K562 (cell line): ENCODE measurements around the gene LMBR1L. TPM values are rescaled to one million over a fixed set of nuclear protein-coding genes. Genes with fewer than 3 reads are reported as not detected.

ENCODE experiments used
- ATAC-seq: fragments of 200-7000 bp; cut with Tn5 transposase; 3 replicates; pipeline ENCODE4 v1.9.1; 2020; ENCODE audit warnings: moderate library complexity
- BruUV-seq: library from RNA; stranded (reverse); fragments of 400-500 nt; replicated peaks from 2 replicates; lab custom pipeline; 2021; lab: Mats Ljungman, UMichigan
- CTCF ChIA-PET: fragments of 300-600 bp; formaldehyde crosslinking; extraction: SDS; loops from one replicate; lab custom pipeline; 2021; ENCODE audit warnings: low intra/inter-chr PET ratio; lab: Yijun Ruan, JAX
- POLR2A ChIA-PET: fragments of 300-600, 350-650 bp; sonication (Branson Sonifier 250); formaldehyde crosslinking; extraction: SDS; loops from one replicate; lab custom pipeline; 2021; ENCODE audit warnings: antibody characterized with exemption, inconsistent platforms; lab: Yijun Ruan, JAX
- DNase-seq, 4 experiments: peaks; one replicate each; pipeline versions ENCODE4 v3.0.0 to v3.0.0-alpha.2; 2011 to 2018; ENCODE audit warnings: low spot score in 3 of 4, mixed read lengths in 3 of 4; ENCODE audit errors: extremely low read depth in 1 of 4
- FAIRE-seq: peaks from 2 replicates; lab custom pipeline; 2011; peaks lifted over from hg19 to GRCh38; lab: Jason Lieb, UNC
- H2AFZ ChIP-seq: 2 replicates; pipeline ENCODE4 v1.6.0; 2011; ENCODE audit warnings: low read depth, low read length, control low read depth, inconsistent platforms
- H3K27ac ChIP-seq: fragments of 200-600 bp; 3 replicates; pipeline ENCODE4 v1.8.0; 2011; ENCODE audit warnings: low read depth, mild to moderate bottlenecking, control low read depth, inconsistent platforms, low read length, moderate library complexity, mixed read lengths; ENCODE audit errors: extremely low read depth
- H3K27me3 ChIP-seq, 2 experiments: fragments of 300-600 bp in 1 of 2; 2 replicates in 1 of 2; 3 replicates in 1 of 2; pipeline versions ENCODE4 v1.6.0 to v1.8.0; 2011; ENCODE audit warnings: inconsistent platforms in 2 of 2, low read length in 2 of 2, mild to moderate bottlenecking in 1 of 2, mixed read lengths in 1 of 2, moderate library complexity in 1 of 2; ENCODE audit not compliant: control insufficient read depth in 2 of 2, insufficient read depth in 2 of 2
- H3K36me3 ChIP-seq: fragments of 300-600 bp; 3 replicates; pipeline ENCODE4 v1.8.0; 2011; ENCODE audit warnings: mild to moderate bottlenecking, low read length, inconsistent platforms; ENCODE audit not compliant: control insufficient read depth, insufficient read depth
- H3K4me1 ChIP-seq, 2 experiments: fragments of 200-600 bp in 1 of 2; replicated peaks in 1 of 2; 2 replicates in 1 of 2; 3 replicates in 1 of 2; pipeline versions ENCODE4 v1.5.1 to v1.8.0; 2011; ENCODE audit warnings: inconsistent platforms in 2 of 2, low read length in 2 of 2, mild to moderate bottlenecking in 1 of 2, mixed read lengths in 1 of 2, moderate library complexity in 1 of 2; ENCODE audit not compliant: control insufficient read depth in 2 of 2, insufficient read depth in 2 of 2
- H3K4me2 ChIP-seq: 2 replicates; pipeline ENCODE4 v1.6.1; 2011; ENCODE audit warnings: low read length, control low read depth, inconsistent platforms, mixed read lengths; ENCODE audit not compliant: insufficient read depth
- H3K4me3 ChIP-seq: fragments of 200-600 bp; sonication (generic), shearing (Covaris generic); 2 replicates; pipeline ENCODE4 v1.5.1; 2016; ENCODE audit warnings: control low read depth, inconsistent platforms
- H3K79me2 ChIP-seq: fragments of 200-600 bp; 3 replicates; pipeline ENCODE4 v1.8.0; 2011; ENCODE audit warnings: low read length, inconsistent platforms; ENCODE audit not compliant: control insufficient read depth, insufficient read depth
- H3K9ac ChIP-seq, 2 experiments: 2 replicates each; pipeline versions ENCODE4 v1.6.0 to v1.6.1; 2011; ENCODE audit warnings: low read depth in 2 of 2, low read length in 2 of 2, control low read depth in 1 of 2, inconsistent platforms in 1 of 2, mild to moderate bottlenecking in 1 of 2, mixed read lengths in 1 of 2; ENCODE audit not compliant: insufficient read depth in 1 of 2
- H3K9me1 ChIP-seq: one replicate; pipeline ENCODE4 v1.6.0; 2011; ENCODE audit warnings: inconsistent platforms, mild to moderate bottlenecking, low read length, moderate library complexity; ENCODE audit not compliant: control insufficient read depth, insufficient read depth
- H3K9me3 ChIP-seq: replicated peaks from 2 replicates; pipeline ENCODE4 v1.5.1; 2011; ENCODE audit warnings: low read depth, low read length, inconsistent platforms; ENCODE audit not compliant: control insufficient read depth, insufficient read depth
- H4K20me1 ChIP-seq: replicated peaks from 2 replicates; pipeline ENCODE4 v1.6.1; 2011; ENCODE audit warnings: low read length, inconsistent platforms, mixed read lengths; ENCODE audit not compliant: control insufficient read depth, insufficient read depth
- AFF4 ChIP-seq: sonication (generic); formaldehyde crosslinking; IDR thresholded peaks from 2 replicates; pipeline ENCODE4 v1.8.0; 2023; ENCODE audit warnings: mild to moderate bottlenecking, missing genetic modification reagents
- ARNT ChIP-seq, 2 experiments: fragments of 450-650 bp; IDR thresholded peaks; 2 replicates each; pipeline ENCODE4 v1.6.1; 2016; ENCODE audit warnings: mild to moderate bottlenecking in 1 of 2
- ATF7 ChIP-seq: fragments of 450-650 bp; IDR thresholded peaks from 2 replicates; pipeline ENCODE4 v1.7.1; 2014; ENCODE audit warnings: mild to moderate bottlenecking, moderate library complexity
- GTF2F1 ChIP-seq: IDR thresholded peaks from 2 replicates; pipeline ENCODE4 v1.6.1; 2011; ENCODE audit warnings: low read depth, low read length, improper control_type of control experiment
- HMBOX1 ChIP-seq: sonication (generic); IDR thresholded peaks from 2 replicates; pipeline ENCODE4 v1.6.1; 2016
- IRF1 ChIP-seq: sonication (generic); formaldehyde crosslinking; IDR thresholded peaks from 2 replicates; pipeline ENCODE4 v1.8.0; 2022; ENCODE audit warnings: missing genetic modification reagents, mild to moderate bottlenecking, borderline replicate concordance
- NFIC ChIP-seq: fragments of 450-650 bp; IDR thresholded peaks from 2 replicates; pipeline ENCODE4 v1.6.1; 2017; ENCODE audit warnings: mild to moderate bottlenecking, inconsistent platforms
- POLR2A ChIP-seq: fragments of 450-650 bp; conservative IDR thresholded peaks from 2 replicates; pipeline ENCODE4 v1.6.1; 2016
- PRPF4 ChIP-seq: fragments of 200-400 bp; formaldehyde crosslinking; IDR thresholded peaks from one replicate; pipeline ENCODE4 v1.6.1; 2017; ENCODE audit warnings: low read length, low read depth, mild to moderate bottlenecking; ENCODE audit not compliant: insufficient read depth, poor library complexity, severe bottlenecking
- RB1 ChIP-seq: fragments of 450-650 bp; IDR thresholded peaks from 2 replicates; pipeline ENCODE4 v1.6.1; 2017; ENCODE audit warnings: low read depth, mild to moderate bottlenecking
- RUNX1 ChIP-seq: sonication (generic); IDR thresholded peaks from 2 replicates; pipeline ENCODE4 v1.6.1; 2016; ENCODE audit warnings: antibody characterized with exemption, low read depth
- SMAD3 ChIP-seq: fragments of 450-650 bp; formaldehyde crosslinking; conservative IDR thresholded peaks from 2 replicates; pipeline ENCODE4 v1.4.0; 2020; ENCODE audit warnings: mild to moderate bottlenecking
- SNIP1 ChIP-seq: fragments of 450-650 bp; IDR thresholded peaks from 2 replicates; pipeline ENCODE4 v1.7.1; 2017; ENCODE audit warnings: low read depth, mild to moderate bottlenecking
- ZFP91 ChIP-seq: sonication (generic); formaldehyde crosslinking; IDR thresholded peaks from 2 replicates; pipeline ENCODE4 v1.8.0; 2022; ENCODE audit warnings: mild to moderate bottlenecking, missing genetic modification reagents
- ZNF12 ChIP-seq: sonication (generic); formaldehyde crosslinking; IDR thresholded peaks from 2 replicates; pipeline ENCODE4 v1.4.0; 2020; ENCODE audit warnings: mild to moderate bottlenecking, missing genetic modification reagents
- WGBS: fragments of 100-300 bp; shearing (Covaris generic); methylation state at CpG from one replicate; pipeline ENCODE4 v1.1.6; 2016; ENCODE audit warnings: low coverage, mixed read lengths; ENCODE audit not compliant: insufficient coverage; ENCODE audit errors: missing lambda C conversion rate; 5-methylcytosine and 5-hydroxymethylcytosine counted together
- in situ Hi-C: fragments of 300-500 bp; cut with MboI; formaldehyde crosslinking; loops from 4 replicates; pipeline ENCODE4 v1.15.0; 2018; ENCODE audit warnings: inconsistent platforms, mixed read lengths
- intact Hi-C: fragments of 100-400 bp; cut with micrococcal nuclease; formaldehyde crosslinking; loops from 2 replicates; pipeline ENCODE4 v1.14.2; 2022
- polyA plus RNA-seq, 8 experiments: library from polyadenylated mRNA; depleted of rRNA in 4 of 8; stranded (reverse) in 5 of 8; unstranded in 3 of 8; fragments of >200 nt; fragmentation: Nextera tagmentation in 2 of 8; fragmentation: Illumina TruSeq in 1 of 8; extraction: Ambion mirVana in 2 of 8; extraction: Trizol in 1 of 8; gene quantifications; 2 replicates each; pipeline versions ENCODE4 v1.2.1 to v1.2.3, GENCODE V29; 2011 to 2014; ENCODE audit warnings: inconsistent platforms in 1 of 8, missing spikeins in 1 of 8
- total RNA-seq, 7 experiments: library from RNA; depleted of rRNA in 6 of 7; stranded (reverse); fragments of >200 nt in 6 of 7; fragmentation: Illumina TruSeq in 2 of 7; extraction: Trizol in 2 of 7; gene quantifications; 2 replicates each; pipeline versions ENCODE4 v1.2.1 to v1.2.3, GENCODE V29; 2011 to 2021; ENCODE audit warnings: low replicate concordance in 1 of 7

Gene LMBR1L
- total and polyA plus RNA-seq, 9 of the 15 experiments (the other 6 are each of a cell fraction or from before 2014, with no cell fraction given), result 2.5 to 57.0 (median 31.1) TPM

- in situ Hi-C loops, result no loop called here
- WGBS, result 37% methylated on average over 16 of the region's 18 CpGs
- Histone ChIP-seq H2AFZ (no peak overlapping the region), H3K27me3 (no peaks in the 10 kb centered on the region), H3K9me3 (no peaks in the 10 kb centered on the region), H4K20me1 (peaks cover 13% of the 10 kb centered on the region), H3K36me3 (peaks cover 39% of the 10 kb centered on the region), H3K79me2 (peaks cover 51% of the 10 kb centered on the region), H3K9ac (peak overlapping the region; percentile 98 to 99), H3K4me1 (peaks cover 17 to 27% of the 10 kb centered on the region in 2 experiments; a peak in 4 of 5 replicates), H3K4me2 (peak overlapping the region; percentile 94), H3K9me1 (peaks cover 4% of the 10 kb centered on the region), H3K27ac (peak overlapping the region; percentile 96), H3K4me3 (peak overlapping the region; percentile 84)
- no peak for FAIRE-seq
- DNase-seq, result no peak
- ATAC-seq, result no peak
- BruUV-seq, result no TSS peak
- CTCF ChIA-PET, result interaction anchor here (1.3 to 1.9 kb wide), 2 partner anchors 66 to 105 kb away, joined by 5 to 11 read pairs; no protein-coding TSS in a partner anchor
- intact Hi-C loops, result loop anchor here (1.0 to 10.0 kb wide), 6 partner anchors 19 to 135 kb away; partner anchors contain the start of genes KMT2D, LMBR1L, TUBA1A and TUBA1C
- POLR2A ChIA-PET, result interaction anchor here (0.6 to 4.9 kb wide), 42 partner anchors 10 to 234 kb away, joined by 3 to 151 read pairs (median 12); partner anchors contain the start of genes DHH, KMT2D, LMBR1L and RHEBL1
- TF ChIP-seq ARNT (IDR thresholded peaks at IDR 0.05) (no peak), SNIP1 (no peak), SMAD3 (CRISPR knock-in tag) (no peak), RUNX1 (no peak), IRF1 (CRISPR knock-in tag) (no peak), NFIC (peak; percentile 58), AFF4 (CRISPR knock-in tag) (no peak), ATF7 (no peak), GTF2F1 (no peak), ZNF12 (CRISPR knock-in tag) (no peak), ZFP91 (0 out of 2 replicates have a peak, but pooled peaks have one; percentile 12), POLR2A (peak; percentile 14), PRPF4 (no peak), RB1 (no peak), HMBOX1 (no peak)
These were observed 18.9 kb upstream of the LMBR1L start for GRCh38 chr12:49129332-49130150.
